Activated effector memory CD4-positive, alpha-beta T cell treated with Interleukin-2 at 50 U/mL for 16 hours (primary cell): ENCODE results near the gene SPARCL1.

ENCODE experiments used
- DNase-seq: peaks from one replicate; pipeline ENCODE4 v3.0.0-alpha.2; 2020

Gene SPARCL1

GRCh38 chr4:87540146-87541058 is 11.2 kb upstream of the SPARCL1 start:
- no peak for DNase-seq

- no peak for DNase-seq
Measured at GRCh38 chr4:87532907-87533306, 3.7 kb upstream of the SPARCL1 start.

- DNase-seq: no peak
Measured at GRCh38 chr4:87532109-87532508, 2.9 kb upstream of the SPARCL1 start.

GRCh38 chr4:87531621-87532020 is 2.4 kb upstream of the SPARCL1 start:
- DNase-seq: no peak

GRCh38 chr4:87530868-87531267 is 1.7 kb upstream of the SPARCL1 start:
- no peak for DNase-seq

GRCh38 chr4:87530229-87530628 is 1.1 kb upstream of the SPARCL1 start:
- DNase-seq: no peak

- DNase-seq: no peak
Measured at GRCh38 chr4:87527431-87528220, 1.6 kb downstream of the SPARCL1 start.

GRCh38 chr4:87525636-87526295 is 3.4 kb downstream of the SPARCL1 start:
- no peak for DNase-seq

- no peak for DNase-seq
Measured at GRCh38 chr4:87524456-87524855, 4.7 kb downstream of the SPARCL1 start.

- no peak for DNase-seq
Measured at GRCh38 chr4:87523307-87523706, 5.9 kb downstream of the SPARCL1 start.

- no peak for DNase-seq
Measured at GRCh38 chr4:87521757-87522374, 7.3 kb downstream of the SPARCL1 start.

GRCh38 chr4:87521319-87521718 is 7.9 kb downstream of the SPARCL1 start:
- no peak for DNase-seq

- DNase-seq: no peak
Measured at GRCh38 chr4:87517621-87518020, 11.6 kb downstream of the SPARCL1 start.

- no peak for DNase-seq
Measured at GRCh38 chr4:87516683-87517082, 12.5 kb downstream of the SPARCL1 start.

GRCh38 chr4:87512400-87512799 is 16.8 kb downstream of the SPARCL1 start:
- DNase-seq: no peak

GRCh38 chr4:87511500-87511899 is 17.7 kb downstream of the SPARCL1 start:
- DNase-seq: no peak

GRCh38 chr4:87510747-87511146 is 18.4 kb downstream of the SPARCL1 start:
- no peak for DNase-seq

GRCh38 chr4:87506974-87507701 is 22.0 kb downstream of the SPARCL1 start:
- DNase-seq: no peak

- DNase-seq: no peak
Measured at GRCh38 chr4:87505862-87506261, 23.3 kb downstream of the SPARCL1 start.

GRCh38 chr4:87502580-87503238 is 26.5 kb downstream of the SPARCL1 start:
- no peak for DNase-seq

- DNase-seq: no peak
Measured at GRCh38 chr4:87500092-87500462, 29.1 kb downstream of the SPARCL1 start.
